HepG2 (cell line): ENCODE data around the gene CMTM8. TPM values are rescaled to one million over a fixed set of nuclear protein-coding genes. Genes with fewer than 3 reads are reported as not detected.

Experiments
- AFF4 ChIP-seq: sonication (generic); formaldehyde crosslinking; IDR thresholded peaks from 2 replicates; pipeline ENCODE4 v1.4.0; 2020; ENCODE audit warnings: missing genetic modification reagents
- HOXD1 ChIP-seq: sonication (generic); formaldehyde crosslinking; IDR thresholded peaks from 2 replicates; pipeline ENCODE4 v1.5.0; 2020; ENCODE audit warnings: missing genetic modification reagents
- SAP130 ChIP-seq: IDR thresholded peaks from 2 replicates; pipeline ENCODE4 v1.6.1; 2016; ENCODE audit warnings: low read depth
- ZBTB44 ChIP-seq: sonication (generic); formaldehyde crosslinking; IDR thresholded peaks from 2 replicates; pipeline ENCODE4 v1.4.0; 2020; ENCODE audit warnings: missing genetic modification reagents
- ZBTB7A ChIP-seq: sonication (generic); formaldehyde crosslinking; IDR thresholded peaks from 2 replicates; pipeline ENCODE4 v1.8.0; 2022; ENCODE audit warnings: mild to moderate bottlenecking, missing genetic modification reagents
- ZHX2 ChIP-seq, 2 experiments: sonication (generic) in 1 of 2; formaldehyde crosslinking in 1 of 2; IDR thresholded peaks; 2 replicates each; pipeline versions ENCODE4 v1.6.1 to v1.9.0; 2014 to 2022; ENCODE audit warnings: antibody characterized with exemption in 1 of 2, borderline replicate concordance in 1 of 2, inconsistent platforms in 1 of 2, low read depth in 1 of 2, missing genetic modification reagents in 1 of 2
- ZNF142 ChIP-seq: sonication (generic); formaldehyde crosslinking; IDR thresholded peaks from 2 replicates; pipeline ENCODE4 v1.4.0; 2020; ENCODE audit warnings: missing genetic modification reagents
- ZNF292 ChIP-seq: sonication (generic); formaldehyde crosslinking; IDR thresholded peaks from 2 replicates; pipeline ENCODE4 v1.8.1; 2022; ENCODE audit warnings: mild to moderate bottlenecking, low read depth, missing genetic modification reagents, borderline replicate concordance
- ZNF460 ChIP-seq: sonication (generic); formaldehyde crosslinking; IDR thresholded peaks from 2 replicates; pipeline ENCODE4 v1.5.1; 2020; ENCODE audit warnings: missing genetic modification reagents, mild to moderate bottlenecking, borderline replicate concordance
- ZNF510 ChIP-seq: sonication (generic); formaldehyde crosslinking; IDR thresholded peaks from 2 replicates; pipeline ENCODE4 v1.4.0; 2020; ENCODE audit warnings: low read depth, mild to moderate bottlenecking, missing genetic modification reagents
- polyA plus RNA-seq, 8 experiments: library from polyadenylated mRNA; depleted of rRNA in 3 of 8; stranded (reverse) in 7 of 8; unstranded in 1 of 8; fragments of >200 nt; fragmentation: Illumina TruSeq in 4 of 8; extraction: Trizol in 4 of 8; gene quantifications; 2 replicates each; pipeline versions ENCODE4 v1.2.1 to v1.2.3, GENCODE V29; 2011 to 2016; ENCODE audit warnings: low read depth in 4 of 8, missing spikeins in 1 of 8, mixed read lengths in 1 of 8; ENCODE audit not compliant: insufficient read depth in 1 of 8
- total RNA-seq, 5 experiments: library from RNA; depleted of rRNA; stranded (reverse); fragments of >200 nt; fragmentation: Illumina TruSeq; extraction: Trizol; gene quantifications; 2 replicates each; pipeline ENCODE4 v1.2.3, GENCODE V29; 2016; ENCODE audit warnings: low read depth in 1 of 5

Gene CMTM8
- total and polyA plus RNA-seq, 2 of the 13 experiments (the other 11 are each of a cell fraction or from before 2014, with no cell fraction given): 8.9 to 15.8 TPM

- TF ChIP-seq AFF4 (CRISPR knock-in tag): no peak
- peak; percentile 58; the same call in 1 of the 2 replicates for TF ChIP-seq ZNF510 (CRISPR knock-in tag)
- peak; percentile 44; the same call in 1 of the 2 replicates for TF ChIP-seq HOXD1 (CRISPR knock-in tag)
- TF ChIP-seq ZBTB7A: 0 out of 2 replicates have a peak, but pooled peaks have one; percentile 78
- no peak for TF ChIP-seq ZNF460 (CRISPR knock-in tag)
- TF ChIP-seq SAP130 (CRISPR knock-in tag): peak; percentile 80
- peak; percentile 57; the same call in 1 of the 2 replicates for TF ChIP-seq ZBTB44 (CRISPR knock-in tag)
- TF ChIP-seq ZHX2 (IDR thresholded peaks at IDR 0.05; ENCODE audit: low read depth): no peak
- TF ChIP-seq ZHX2 (CRISPR knock-in tag; IDR thresholded peaks at IDR 0.05; ENCODE audit: borderline replicate concordance): 0 out of 2 replicates have a peak, but pooled peaks have one; percentile 22
- no peak; the same call in 1 of the 2 replicates for TF ChIP-seq ZNF292 (CRISPR knock-in tag)
- TF ChIP-seq ZNF142: no peak
These were observed 163.1 kb downstream of the CMTM8 start (continued) for GRCh38 chr3:32401556-32402081.
